GM21367 (cell line): ENCODE data around the gene PKN1.
"Not testable (repeated sequence)": the region's sequence is repeated elsewhere in the genome, so short reads cannot be mapped to it uniquely, and the experiment has no call there.

Source experiments
- ATAC-seq: cut with Tn5 transposase; IDR thresholded peaks from one replicate; pipeline ENCODE4 v1.9.1; 2021; ENCODE audit not compliant: unreplicated experiment

Gene PKN1

DNA sequence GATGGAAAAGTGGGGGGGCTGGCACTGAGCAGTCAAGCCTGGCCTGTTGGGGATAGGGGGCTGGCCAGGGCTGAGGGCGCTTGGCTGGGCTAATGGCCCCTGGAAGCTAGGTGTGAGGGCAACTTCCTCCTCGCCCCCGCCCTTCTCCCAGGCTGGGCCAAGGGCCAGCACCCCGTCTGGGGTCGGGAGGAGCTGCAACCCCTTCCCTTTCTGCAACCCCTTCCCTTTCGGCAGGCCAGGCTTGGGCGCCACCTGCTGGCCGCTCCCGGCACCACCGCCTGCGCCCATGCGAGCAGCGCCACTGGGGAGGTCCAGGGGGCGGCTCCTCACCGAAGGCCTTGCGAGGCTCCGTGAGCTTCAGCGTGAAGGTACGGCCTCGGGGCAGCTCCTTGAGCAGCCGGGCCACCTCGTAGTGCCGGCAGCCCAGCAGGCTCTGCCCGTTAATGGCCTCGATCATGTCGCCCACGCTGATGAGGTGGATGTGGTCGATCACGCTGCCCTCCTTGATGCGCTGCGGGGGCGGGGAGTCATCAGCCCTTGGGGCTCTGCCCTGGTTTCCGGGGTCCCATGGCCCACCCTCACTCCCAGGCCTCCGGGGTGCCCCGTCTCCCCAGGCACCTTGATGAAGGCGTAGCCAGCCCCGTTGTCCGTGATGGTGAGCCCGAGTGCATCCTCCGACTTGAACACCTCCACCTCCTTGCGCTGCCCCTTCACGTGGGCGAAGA is 47.0 kb downstream of the PKN1 start:
- ATAC-seq, result no peak

DNA sequence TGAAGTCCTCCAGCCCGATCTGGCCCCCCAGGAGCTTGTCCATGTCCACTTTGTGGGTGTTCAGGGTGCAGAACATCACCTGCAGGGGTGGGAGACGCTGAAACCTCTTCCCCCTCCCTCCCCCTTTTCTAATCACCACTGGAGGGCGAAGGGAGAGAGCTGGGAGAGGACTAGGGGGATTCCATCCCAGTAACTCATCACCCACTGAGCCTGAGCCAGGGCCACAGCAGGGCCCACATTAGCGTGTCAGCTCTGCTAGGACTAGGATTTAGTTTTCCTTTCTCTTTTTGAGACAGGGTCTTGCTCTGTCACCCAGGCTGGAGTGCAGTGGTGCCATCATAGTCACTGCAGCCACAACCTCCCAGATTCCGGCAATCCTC is 47.6 kb downstream of the PKN1 start:
- ATAC-seq, result no peak

DNA sequence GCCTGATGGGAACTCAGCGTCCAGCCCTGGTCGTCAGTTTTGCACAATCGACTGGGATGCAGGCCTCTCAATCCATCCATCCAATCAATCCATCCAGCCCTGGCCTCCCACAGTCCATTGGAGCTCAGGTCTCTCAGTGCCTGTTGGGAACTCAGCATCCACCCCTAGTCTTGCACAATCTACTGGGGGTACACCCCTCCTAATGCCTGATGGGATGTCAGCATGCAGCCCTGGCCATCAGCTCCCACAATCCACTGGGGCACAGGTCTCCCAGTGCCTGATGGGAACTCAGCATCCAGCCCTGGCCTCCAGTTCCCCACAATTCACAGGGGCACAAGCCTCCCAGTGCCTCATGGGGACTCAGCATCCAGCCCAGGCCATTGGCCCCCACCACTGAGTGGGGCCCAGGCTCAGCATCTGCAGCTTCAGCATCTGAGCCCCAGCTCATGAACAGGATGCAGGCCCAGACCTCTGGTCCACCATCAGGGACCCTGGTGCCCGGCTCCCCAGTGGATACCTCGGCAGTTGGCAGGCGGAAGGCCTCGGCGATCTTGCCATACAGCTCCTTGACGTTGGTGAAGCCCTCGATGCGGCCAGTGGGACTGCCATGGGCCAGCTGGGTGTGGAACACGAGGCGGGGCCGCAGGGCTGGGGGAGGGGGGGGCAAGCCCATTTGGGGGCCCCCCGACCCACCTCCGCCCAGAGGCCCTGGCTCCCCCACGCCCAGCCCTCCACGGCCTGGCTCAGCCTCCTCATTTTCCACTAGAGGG is 49.3 kb downstream of the PKN1 start:
- ATAC-seq, result no peak

DNA sequence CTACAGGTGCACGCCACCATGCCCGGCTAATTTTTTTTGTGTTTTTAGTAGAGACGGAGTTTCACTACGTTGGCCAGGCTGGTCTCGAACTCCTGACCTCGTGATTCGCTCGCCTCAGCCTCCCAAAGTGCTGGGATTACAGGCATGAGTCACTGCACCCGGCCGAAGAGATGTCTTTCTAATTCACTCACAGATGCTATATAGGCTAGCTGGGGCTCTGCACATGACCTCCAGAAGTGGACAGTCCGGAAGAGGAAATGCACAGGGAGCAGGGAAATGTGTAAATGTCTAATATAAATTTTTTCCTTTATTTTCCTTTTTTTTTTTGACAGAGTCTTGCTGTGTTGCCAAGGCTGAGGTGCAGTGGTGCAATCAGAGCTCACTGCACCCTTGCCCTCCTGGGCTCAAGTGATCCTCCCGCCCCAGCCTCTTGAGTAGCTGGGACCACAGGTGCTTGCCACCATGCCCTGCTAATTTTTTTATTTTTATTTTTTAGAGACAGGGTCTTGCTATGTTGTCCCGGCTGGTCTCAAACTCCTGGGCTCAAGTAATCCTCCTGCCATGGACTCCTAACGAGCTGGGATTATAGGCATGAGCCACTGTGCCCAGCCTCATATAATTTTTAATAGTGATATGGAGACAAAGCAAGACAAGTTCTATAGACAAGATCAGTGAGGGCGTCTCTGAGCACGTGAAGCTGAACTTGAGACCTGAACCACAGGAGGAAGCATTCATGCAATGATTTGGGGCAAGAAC is 54.4 kb downstream of the PKN1 start:
- ATAC-seq, result no peak

DNA sequence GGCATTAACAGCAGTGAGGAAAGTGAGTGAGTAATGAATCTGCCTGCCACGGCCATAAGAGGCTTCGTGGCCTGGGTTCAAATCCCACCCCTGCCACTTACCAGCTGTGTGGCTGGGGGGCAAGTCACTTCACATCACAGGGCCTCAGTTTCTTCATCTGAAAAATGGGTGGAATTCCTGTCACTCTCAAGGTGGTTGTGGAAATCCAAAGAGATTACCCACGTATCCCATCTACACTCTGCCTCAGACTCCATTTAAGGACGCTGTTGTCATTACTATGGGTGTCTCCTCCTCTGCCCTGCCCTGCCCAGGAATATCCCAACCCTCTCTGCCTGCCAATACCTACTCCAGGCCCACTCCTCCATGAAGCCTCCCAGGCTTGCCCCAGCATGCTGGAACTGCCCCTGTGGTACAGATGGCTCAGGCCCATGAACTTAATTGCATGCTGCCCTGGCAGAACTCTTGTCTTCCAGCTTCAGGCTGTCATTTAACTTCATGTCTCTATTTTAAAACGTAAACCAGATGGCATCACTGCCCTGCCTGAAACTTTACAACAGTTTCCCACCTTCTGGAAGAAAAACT is 59.7 kb downstream of the PKN1 start:
- ATAC-seq, result no peak

DNA sequence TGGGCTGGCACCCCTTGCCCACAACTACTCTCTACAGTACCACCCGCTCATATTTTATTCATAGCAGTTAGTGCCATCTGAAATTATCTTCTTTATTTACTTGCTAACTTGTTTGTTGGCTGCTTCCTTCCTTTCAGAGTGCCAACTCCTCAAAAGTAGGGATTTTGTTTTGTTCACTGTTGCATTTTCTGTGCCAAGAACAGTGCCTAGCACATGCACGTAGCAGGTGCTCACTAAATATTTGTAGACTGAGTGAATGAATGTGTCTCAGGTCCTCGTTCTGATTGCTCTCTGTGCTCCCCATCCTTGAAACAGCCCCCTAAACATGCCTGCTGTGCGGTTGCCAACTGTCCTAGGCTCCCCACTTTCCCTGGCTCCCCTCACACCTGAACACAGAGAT is 61.3 kb downstream of the PKN1 start:
- ATAC-seq, result no peak

DNA sequence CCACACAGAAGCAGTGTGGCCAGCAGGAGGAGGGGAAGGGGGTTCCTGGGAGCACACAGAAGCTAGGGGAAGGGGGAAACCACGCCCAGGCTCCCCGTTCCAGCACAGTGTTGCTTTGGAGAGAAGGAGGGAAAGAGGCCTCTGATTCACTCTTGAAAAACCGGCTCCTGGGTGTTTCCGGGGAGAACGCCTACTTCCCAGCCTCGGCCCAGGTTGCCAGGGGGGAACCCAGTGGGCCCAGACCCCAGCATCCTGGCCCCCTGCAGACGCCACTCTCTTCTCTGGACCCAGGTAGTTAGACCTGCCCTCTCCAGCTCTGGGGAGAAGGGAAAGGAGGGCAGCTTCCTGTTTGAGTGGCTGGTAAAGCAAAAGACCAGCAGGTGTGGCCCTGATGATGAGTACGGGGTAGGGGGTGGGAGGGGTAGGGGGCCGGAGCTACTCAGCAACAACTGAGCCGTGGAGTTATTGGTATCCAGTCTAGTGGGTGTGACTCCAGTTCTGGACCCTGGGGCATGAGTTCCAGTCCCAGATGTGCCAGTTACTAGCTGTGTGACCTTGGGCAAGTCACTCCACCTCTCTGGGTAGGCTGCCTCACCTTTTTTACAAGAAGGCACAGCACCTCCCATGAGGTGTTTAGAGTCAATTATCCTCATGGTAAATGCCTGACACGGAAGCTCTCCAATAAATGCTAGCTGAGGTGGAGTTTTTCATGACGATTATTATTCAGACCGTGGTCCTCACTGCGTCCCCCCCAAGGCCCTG is 62.0 kb downstream of the PKN1 start:
- ATAC-seq, result no peak

DNA sequence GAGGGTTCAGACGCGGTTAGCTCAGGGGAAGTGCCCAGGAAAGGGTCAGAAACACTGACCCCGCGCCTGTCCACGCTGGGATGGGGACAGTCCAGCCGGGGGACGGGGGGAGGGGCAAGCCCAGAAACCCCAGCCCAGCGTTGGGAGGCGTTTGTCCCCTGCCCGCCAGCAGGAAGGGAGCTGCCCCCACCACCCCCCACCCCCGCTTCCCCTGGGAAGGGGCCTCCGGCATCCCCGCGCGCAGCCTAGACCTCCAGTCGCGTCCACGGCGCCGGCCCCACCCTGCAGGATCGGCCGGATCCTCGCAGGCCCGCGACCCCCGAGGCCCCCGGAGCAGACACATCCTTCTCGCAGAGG is 62.5 kb downstream of the PKN1 start:
- ATAC-seq, result no peak

DNA sequence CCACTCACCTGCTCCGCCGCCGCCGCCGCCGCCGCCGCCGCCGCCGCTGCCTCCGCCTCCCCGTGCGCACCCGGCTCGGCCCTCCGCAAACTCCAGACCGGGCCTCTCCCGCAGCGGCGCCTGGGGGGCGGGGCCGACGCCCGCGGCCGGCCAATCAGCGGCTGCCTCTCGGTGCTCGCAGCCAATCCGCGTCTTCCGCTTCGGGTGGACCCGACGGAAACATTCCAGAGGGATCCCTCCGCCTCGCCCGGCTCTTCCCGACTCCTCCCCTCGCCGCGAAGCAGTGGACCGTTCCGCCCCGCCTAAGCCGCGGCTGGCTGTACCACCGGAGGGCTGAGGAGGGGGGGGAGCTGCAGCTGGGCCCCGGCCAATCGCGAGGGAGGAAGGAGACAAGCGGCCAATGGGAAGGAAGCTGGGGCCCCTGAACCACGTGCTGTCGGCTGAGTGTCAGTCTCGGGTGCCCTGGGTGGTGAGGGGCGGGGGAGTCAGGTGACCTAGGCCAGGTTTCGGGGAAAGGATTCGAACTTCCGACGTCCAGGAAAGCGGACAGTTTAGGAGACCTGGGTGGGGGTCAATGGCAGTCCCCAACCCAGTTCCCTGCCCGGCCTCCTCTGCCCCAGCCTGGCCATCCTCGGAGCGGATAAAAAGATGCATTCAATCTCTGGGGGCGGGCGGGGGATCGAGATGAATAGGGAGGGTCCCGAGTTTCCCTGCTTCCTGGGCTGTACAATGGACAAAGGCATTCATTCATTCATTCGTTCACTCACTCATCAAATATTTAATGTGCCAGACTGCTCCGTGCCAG is 63.1 kb downstream of the PKN1 start, which contains the start of gene GIPC1:
Gene GIPC1 (minus strand): TSS at position 99 of the 805 bp plus-strand sequence. CDS start 13,151 bp downstream, outside the sequence.
- no peak for ATAC-seq

DNA sequence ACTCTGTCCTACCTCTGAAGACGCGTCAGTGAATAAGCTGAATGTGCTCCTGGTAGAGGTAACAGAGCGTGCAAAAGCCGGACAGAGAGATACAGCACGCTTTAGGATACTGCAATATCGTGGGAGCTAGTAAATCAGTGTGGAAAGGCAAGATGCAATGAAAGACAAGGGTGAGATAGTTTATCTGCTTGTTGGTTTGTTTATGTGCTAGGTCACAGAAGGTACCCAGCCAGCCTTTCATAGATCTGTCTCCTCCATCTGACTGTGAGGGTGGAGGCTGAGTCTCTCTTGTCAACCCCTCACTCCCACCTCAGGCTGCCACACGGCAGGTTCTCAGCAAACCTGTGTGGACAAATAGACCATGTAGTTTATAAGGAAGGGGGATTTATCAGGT is 63.7 kb downstream of the PKN1 start:
- no peak for ATAC-seq

DNA sequence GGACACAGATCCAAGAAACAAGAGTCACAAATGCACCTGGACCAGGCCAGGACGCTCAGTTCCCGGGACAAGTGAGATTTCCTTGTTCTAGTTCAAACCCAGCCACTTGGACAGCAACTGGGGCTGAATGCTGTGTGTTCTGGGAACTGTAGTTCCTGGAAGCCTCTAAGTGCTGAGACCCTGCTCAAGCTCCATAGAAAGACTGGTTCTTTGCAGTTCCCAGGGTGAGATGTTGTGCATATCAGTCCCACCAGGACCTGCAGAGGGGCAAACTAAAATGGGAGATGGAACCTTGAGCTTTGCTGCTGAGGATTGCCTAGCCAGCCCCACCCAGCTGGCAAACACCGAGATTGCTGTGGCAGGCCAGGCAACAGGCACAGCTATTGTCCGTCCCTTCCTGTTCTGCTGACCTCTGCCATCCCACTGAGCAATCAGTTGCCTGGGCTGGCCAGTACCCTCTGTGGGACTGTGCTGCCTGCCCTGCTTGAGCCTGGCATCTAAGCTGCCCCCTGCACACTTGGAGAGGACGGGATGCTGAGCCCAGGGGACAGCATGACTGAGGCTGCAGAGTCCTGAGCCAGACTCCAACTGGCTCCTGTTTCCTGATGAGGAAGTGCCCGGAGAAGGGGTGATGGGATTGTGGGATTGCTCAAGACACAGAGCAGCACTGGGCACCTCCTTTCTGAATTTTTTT is 64.3 kb downstream of the PKN1 start:
- no peak for ATAC-seq

DNA sequence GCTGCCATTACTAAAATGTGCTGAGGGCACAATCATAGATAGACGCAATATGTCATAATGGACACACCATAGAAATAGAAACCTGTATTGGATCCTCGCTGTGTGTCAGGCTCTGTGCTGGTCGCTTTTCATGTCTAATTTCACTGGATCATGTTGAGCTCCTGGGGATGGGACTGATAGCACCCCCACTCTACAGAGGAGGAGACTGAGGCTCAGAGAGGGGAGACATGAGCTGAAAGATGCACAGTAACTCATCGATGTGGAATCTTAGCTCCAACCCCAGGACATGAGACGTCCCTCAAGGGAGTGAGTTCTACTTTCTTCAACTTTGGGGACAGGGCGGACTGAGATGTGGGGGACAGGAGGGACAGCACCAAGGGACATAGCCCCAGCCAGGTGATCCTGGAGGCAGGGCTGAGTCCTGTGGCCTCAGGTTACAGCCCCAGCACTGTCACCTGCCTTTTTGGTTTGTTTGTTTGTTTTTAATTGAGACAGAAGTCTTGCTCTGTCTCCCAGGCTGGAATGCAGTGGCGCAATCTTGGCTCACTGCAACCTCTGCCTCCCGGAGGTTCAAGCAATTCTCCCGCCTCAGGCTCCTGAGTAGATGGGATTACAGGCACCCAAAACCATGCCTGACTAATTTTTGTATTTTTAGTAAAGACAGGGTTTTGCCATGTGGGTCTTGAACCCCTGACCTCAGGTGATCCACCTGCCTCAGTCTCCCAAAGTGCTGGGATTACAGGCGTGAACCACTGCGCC is 69.4 kb downstream of the PKN1 start:
- no peak for ATAC-seq

DNA sequence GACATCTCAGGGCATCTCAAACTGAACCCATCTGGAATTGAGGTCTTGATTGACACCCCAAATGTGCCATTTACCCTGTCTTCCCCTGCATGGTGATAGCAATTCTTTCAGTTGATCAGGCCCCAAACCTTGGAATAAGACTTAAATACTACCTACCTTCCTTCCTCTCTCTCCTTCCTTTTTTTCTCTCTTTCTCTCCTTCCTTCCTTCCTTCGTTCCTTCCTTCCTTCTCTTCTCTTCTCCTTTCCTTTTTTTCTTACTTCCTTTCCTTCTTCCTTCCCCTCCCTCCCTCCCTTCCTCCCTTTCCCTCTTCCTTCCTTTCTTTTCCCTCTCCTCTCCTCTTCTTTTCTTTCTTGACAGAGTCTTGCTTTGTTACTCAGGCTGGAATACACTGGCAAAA is 70.2 kb downstream of the PKN1 start:
- ATAC-seq, result no peak

DNA sequence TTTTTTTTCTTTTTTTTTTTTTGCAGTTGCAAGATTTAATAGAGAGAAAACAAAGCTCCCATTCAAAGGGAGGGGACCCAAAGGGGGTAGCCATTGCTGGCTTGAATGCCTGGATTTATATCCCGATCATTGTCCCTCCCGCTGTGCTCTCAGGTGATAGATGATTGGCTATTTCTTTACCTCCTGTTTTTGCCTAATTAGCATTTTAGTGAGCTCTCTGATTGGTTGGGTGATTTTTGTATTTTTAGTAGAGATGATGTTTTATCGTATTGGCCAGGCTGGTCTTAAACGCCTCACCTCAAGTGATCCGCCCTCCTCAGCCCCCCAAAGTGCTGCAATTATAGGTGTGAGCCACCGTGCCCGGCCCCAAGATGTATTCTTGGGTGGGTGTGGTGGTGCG is 71.5 kb downstream of the PKN1 start:
- not testable (repeated sequence) for ATAC-seq

DNA sequence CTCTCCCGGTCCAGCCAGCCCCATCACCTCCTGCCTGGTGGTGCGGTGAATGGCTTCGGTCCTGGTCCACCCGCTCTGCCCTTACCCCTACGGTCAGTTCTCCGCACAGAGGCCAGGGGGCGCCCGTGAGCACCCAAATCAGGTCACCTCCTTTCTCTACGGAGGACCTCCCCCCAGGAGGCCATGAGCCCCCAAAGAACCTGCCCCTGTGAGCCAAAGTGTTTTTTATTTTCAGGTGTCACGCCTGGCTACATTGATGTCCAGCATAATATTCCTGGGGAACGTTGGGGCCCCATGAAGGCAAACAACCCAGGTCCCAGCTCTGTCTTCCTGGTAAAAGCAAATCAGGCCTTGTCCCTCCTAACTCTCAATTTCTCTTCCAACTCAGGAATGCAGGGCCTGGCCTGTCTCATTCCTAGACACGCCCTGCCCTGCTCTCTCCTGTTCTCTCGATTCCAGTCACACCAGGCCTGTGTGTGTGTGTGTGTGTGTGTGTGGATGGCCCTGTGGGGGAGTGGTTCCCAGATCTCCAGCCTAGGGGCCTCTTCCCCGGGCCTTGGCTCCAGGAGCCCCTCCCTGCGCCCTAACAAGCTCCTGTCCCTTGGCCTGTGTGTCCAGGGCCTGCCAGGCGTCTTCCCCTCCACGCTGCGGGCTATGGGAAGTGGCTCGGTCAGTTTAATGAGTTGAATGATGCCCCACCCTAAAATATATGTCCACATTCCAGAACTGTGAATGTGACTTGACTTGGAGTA is 72.6 kb downstream of the PKN1 start:
- ATAC-seq, result no peak

DNA sequence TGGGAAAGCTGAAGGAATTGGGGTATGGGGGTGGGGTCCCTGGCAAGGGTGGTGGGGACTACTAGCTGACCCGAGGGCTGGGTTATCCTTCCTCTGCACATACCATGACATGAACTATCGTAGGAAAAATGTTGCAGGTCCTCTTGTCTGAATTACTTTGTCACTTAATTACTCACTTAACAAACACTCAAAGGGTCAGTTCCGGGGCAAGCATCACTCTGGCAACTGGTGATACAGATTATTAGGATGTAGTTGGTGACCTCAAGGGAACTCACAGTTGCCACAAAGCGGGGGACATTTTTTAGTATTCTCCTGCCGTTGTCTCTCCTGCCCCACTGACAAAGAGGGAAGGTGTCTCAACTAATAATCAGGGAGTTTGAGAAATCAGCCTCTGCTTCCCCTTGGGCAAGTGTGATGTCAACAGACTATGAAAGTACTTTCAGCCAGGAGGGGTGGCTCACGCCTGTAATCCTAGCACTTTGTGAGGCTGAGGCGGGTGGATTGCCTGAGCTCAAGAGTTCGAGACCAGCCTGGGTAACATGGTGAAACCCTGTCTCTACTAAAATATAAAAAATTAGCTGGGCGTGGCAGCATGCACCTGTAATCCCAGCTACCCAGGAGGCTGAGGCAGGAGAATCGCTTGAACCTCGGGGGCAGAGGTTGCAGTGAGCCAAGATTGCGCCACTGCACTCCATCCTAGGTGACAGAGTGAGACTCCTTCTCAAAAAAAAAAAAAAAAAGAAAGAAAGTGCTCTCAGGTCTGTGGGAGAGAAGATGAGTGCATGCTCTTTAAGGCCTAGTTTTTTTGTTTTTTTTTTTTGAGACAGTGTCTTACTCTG is 74.8 kb downstream of the PKN1 start:
- ATAC-seq, result no peak
